ENCODE data around the gene FAM186B.

DNA sequence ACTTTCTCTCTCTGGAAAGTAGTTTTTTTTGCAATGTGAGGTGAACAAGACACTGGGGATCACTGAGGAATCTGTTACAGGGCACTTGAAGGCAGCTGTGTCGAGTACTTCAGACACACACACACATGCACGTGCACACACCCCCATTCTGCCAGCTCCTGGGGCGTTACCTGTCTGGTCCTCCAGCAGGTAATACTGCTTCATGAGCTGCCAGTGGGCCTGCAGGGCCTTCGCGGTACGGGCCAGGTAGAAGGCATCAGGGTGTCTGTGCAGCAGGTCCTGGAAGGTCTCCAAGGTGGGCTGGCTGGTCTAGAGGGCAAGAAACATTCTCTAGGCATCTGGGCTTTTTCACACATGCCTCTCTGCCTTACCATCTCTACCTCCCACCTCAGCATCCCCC, 42.6 kb downstream of the FAM186B start:
- TF ChIP-seq, protein P1, sequence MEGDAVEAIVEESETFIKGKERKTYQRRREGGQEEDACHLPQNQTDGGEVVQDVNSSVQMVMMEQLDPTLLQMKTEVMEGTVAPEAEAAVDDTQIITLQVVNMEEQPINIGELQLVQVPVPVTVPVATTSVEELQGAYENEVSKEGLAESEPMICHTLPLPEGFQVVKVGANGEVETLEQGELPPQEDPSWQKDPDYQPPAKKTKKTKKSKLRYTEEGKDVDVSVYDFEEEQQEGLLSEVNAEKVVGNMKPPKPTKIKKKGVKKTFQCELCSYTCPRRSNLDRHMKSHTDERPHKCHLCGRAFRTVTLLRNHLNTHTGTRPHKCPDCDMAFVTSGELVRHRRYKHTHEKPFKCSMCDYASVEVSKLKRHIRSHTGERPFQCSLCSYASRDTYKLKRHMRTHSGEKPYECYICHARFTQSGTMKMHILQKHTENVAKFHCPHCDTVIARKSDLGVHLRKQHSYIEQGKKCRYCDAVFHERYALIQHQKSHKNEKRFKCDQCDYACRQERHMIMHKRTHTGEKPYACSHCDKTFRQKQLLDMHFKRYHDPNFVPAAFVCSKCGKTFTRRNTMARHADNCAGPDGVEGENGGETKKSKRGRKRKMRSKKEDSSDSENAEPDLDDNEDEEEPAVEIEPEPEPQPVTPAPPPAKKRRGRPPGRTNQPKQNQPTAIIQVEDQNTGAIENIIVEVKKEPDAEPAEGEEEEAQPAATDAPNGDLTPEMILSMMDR (IDR thresholded peaks at IDR 0.05), result no peak
- no peak for TF ChIP-seq POLR2A (IDR thresholded peaks at IDR 0.05)

Data from right lobe of liver (tissue), 4 donors.